Colonic mucosa (tissue), 4 donors: ENCODE results near the gene VLDLR. TPM values are rescaled to one million over a fixed set of nuclear protein-coding genes. Genes with fewer than 3 reads are reported as not detected.

Experiments used
- DNase-seq: peaks from one replicate; pipeline ENCODE4 v3.0.0-alpha.2; 2020
- H3K27ac ChIP-seq: fragments of 200-600 bp; one replicate; pipeline ENCODE4 v1.8.0; 2021
- H3K27me3 ChIP-seq: fragments of 200-600 bp; one replicate; pipeline ENCODE4 v1.8.0; 2021
- H3K36me3 ChIP-seq: fragments of 200-600 bp; one replicate; pipeline ENCODE4 v1.8.0; 2021
- H3K4me1 ChIP-seq: fragments of 200-600 bp; one replicate; pipeline ENCODE4 v1.8.0; 2021; ENCODE audit warnings: mild to moderate bottlenecking
- H3K4me3 ChIP-seq: fragments of 200-600 bp; one replicate; pipeline ENCODE4 v1.8.0; 2021
- H3K9ac ChIP-seq, 2 donors: one replicate each; pipeline ENCODE4 v1.7.0; 2013; ENCODE audit warnings: control low read depth in 2 of 2, low read depth in 2 of 2, low read length in 2 of 2
- H3K9me3 ChIP-seq: fragments of 200-600 bp; one replicate; pipeline ENCODE4 v1.8.0; 2021
- CTCF ChIP-seq: fragments of 200-600 bp; IDR thresholded peaks from one replicate; pipeline ENCODE4 v1.8.0; 2022; ENCODE audit warnings: antibody characterized with exemption, mild to moderate bottlenecking
- intact Hi-C: fragments of 100-400 bp; cut with DNase I; formaldehyde crosslinking; loops from one replicate; pipeline ENCODE4 v1.14.1; 2022
- total RNA-seq, 2 donors: library from RNA; stranded (reverse); fragmentation: NEBNext Ultra II Directional in 1 of 2; extraction: Animal tissue kit (Norgen Biotek cat#: 25700) in 1 of 2; gene quantifications; one replicate each; pipeline ENCODE4 v1.2.1, GENCODE V29; 2021
- donor health status: healthy.
- donor health status: DM: no; HTN: no; CAD: no.
- donor health status: DM: no; HTN: no; CAD: no.

VLDLR gene
- total RNA-seq, 2 donors from 2014 or later: 7.9 to 21.5 TPM

GRCh38 chr9:2686911-2687310 lies 65.3 kb downstream of the VLDLR start:
- Histone ChIP-seq H3K27ac (no peak overlapping the region), H3K9me3 (no peaks in the 10 kb centered on the region), H3K9ac (no peak overlapping the region), H3K4me1 (no peaks in the 10 kb centered on the region), H3K4me3 (no peak overlapping the region), H3K36me3 (no peaks in the 10 kb centered on the region), H3K27me3 (no peaks in the 10 kb centered on the region)
- no peak for TF ChIP-seq CTCF
- no peak for DNase-seq
- intact Hi-C loops: no loop called here

- H3K27me3 ChIP-seq: no peaks in the 10 kb centered on the region
- no peak for TF ChIP-seq CTCF
- H3K27ac ChIP-seq: no peak overlapping the region
- no peaks in the 10 kb centered on the region for H3K4me1 ChIP-seq
- no peak overlapping the region for H3K4me3 ChIP-seq
- no peak overlapping the region for H3K9ac ChIP-seq
- intact Hi-C loops: no loop called here
- DNase-seq: no peak
- no peaks in the 10 kb centered on the region for H3K9me3 ChIP-seq
- H3K36me3 ChIP-seq: no peaks in the 10 kb centered on the region
These were observed 67.0 kb downstream of the VLDLR start for GRCh38 chr9:2688636-2689035.

GRCh38 chr9:2691212-2691611 lies 69.6 kb downstream of the VLDLR start:
- Histone ChIP-seq H3K4me1 (no peaks in the 10 kb centered on the region), H3K4me3 (no peak overlapping the region), H3K9me3 (no peaks in the 10 kb centered on the region), H3K27me3 (no peaks in the 10 kb centered on the region), H3K27ac (no peak overlapping the region), H3K36me3 (no peaks in the 10 kb centered on the region), H3K9ac (no peak overlapping the region)
- no peak for DNase-seq
- TF ChIP-seq CTCF: no peak
- intact Hi-C loops: no loop called here

GRCh38 chr9:2691626-2692025 lies 70.0 kb downstream of the VLDLR start:
- no peak for DNase-seq
- no peak for TF ChIP-seq CTCF
- intact Hi-C loops: no loop called here
- Histone ChIP-seq H3K9me3 (no peaks in the 10 kb centered on the region), H3K4me3 (no peak overlapping the region), H3K36me3 (no peaks in the 10 kb centered on the region), H3K27ac (no peak overlapping the region), H3K27me3 (no peaks in the 10 kb centered on the region), H3K9ac (no peak overlapping the region), H3K4me1 (no peaks in the 10 kb centered on the region)

GRCh38 chr9:2693056-2693455 lies 71.5 kb downstream of the VLDLR start:
- TF ChIP-seq CTCF: no peak
- Histone ChIP-seq H3K27me3 (no peaks in the 10 kb centered on the region), H3K9ac (no peak overlapping the region), H3K27ac (no peak overlapping the region), H3K9me3 (no peaks in the 10 kb centered on the region), H3K4me1 (no peaks in the 10 kb centered on the region), H3K4me3 (no peak overlapping the region), H3K36me3 (no peaks in the 10 kb centered on the region)
- intact Hi-C loops: no loop called here
- DNase-seq: no peak

GRCh38 chr9:2697492-2697891 lies 75.9 kb downstream of the VLDLR start:
- no peak for DNase-seq
- no peak overlapping the region for H3K9ac ChIP-seq
- H3K27ac ChIP-seq: no peak overlapping the region
- H3K4me3 ChIP-seq: no peak overlapping the region
- H3K4me1 ChIP-seq: no peaks in the 10 kb centered on the region
- no peaks in the 10 kb centered on the region for H3K9me3 ChIP-seq
- no peaks in the 10 kb centered on the region for H3K27me3 ChIP-seq
- H3K36me3 ChIP-seq: no peaks in the 10 kb centered on the region
- no peak for TF ChIP-seq CTCF
- intact Hi-C loops: no loop called here
